GM23248 (cell line): ENCODE data around the gene TPPP3.

ENCODE experiments used
- EZH2 ChIP-seq: fragments of 200-600 bp; sonication (generic); IDR thresholded peaks from 2 replicates; pipeline ENCODE4 v1.6.1; 2018; ENCODE audit warnings: antibody characterized with exemption, mild to moderate bottlenecking; ENCODE audit not compliant: insufficient read depth, poor library complexity, severe bottlenecking
- EZH2phosphoT487 ChIP-seq: fragments of 200-600 bp; sonication (generic); IDR thresholded peaks from 2 replicates; pipeline ENCODE4 v1.6.1; 2018; ENCODE audit warnings: antibody characterized with exemption, moderate library complexity, mild to moderate bottlenecking, low read depth; ENCODE audit not compliant: insufficient read depth

GRCh38 chr16:67341250-67341649 lies 52.0 kb downstream of the TPPP3 start:
- no peak for TF ChIP-seq EZH2
- TF ChIP-seq EZH2phosphoT487 = no peak
